Smooth muscle cell (in vitro differentiated cells): ENCODE data around the gene ERC2. TPM values are rescaled to one million over a fixed set of nuclear protein-coding genes. Genes with fewer than 3 reads are reported as not detected.

Source experiments
- DNase-seq: peaks from one replicate; lab custom pipeline; 2025; ENCODE audit not compliant: unreplicated experiment; lab: John Stamatoyannopoulos, UW
- H2AFZ ChIP-seq: fragments of 200-600 bp; sonication (generic); 2 replicates; pipeline ENCODE4 v1.6.0; 2016; ENCODE audit warnings: antibody characterized with exemption, low read depth, mild to moderate bottlenecking
- H3F3A ChIP-seq: fragments of 200-600 bp; sonication (generic); 2 replicates; pipeline ENCODE4 v1.6.0; 2017; ENCODE audit warnings: antibody characterized with exemption, low read depth
- H3K27ac ChIP-seq: fragments of 200-600 bp; sonication (generic); 2 replicates; pipeline ENCODE4 v1.5.1; 2016; ENCODE audit warnings: low read depth, mild to moderate bottlenecking
- H3K27me3 ChIP-seq: fragments of 200-600 bp; sonication (generic); 2 replicates; pipeline ENCODE4 v1.6.1; 2016; ENCODE audit warnings: low read depth, mild to moderate bottlenecking
- H3K36me3 ChIP-seq: fragments of 200-600 bp; sonication (generic); 2 replicates; pipeline ENCODE4 v1.5.1; 2016; ENCODE audit warnings: low read depth
- H3K4me1 ChIP-seq: fragments of 200-600 bp; sonication (generic); 2 replicates; pipeline ENCODE4 v1.5.1; 2016; ENCODE audit warnings: low read depth
- H3K4me2 ChIP-seq: fragments of 200-600 bp; sonication (generic); 2 replicates; pipeline ENCODE4 v1.6.0; 2016; ENCODE audit warnings: mild to moderate bottlenecking
- H3K4me3 ChIP-seq: fragments of 200-600 bp; sonication (generic); 2 replicates; pipeline ENCODE4 v1.5.1; 2016; ENCODE audit warnings: mild to moderate bottlenecking
- H3K79me2 ChIP-seq: fragments of 200-600 bp; sonication (generic); 2 replicates; pipeline ENCODE4 v1.6.0; 2016; ENCODE audit warnings: low read depth, mild to moderate bottlenecking
- H3K9ac ChIP-seq: fragments of 200-600 bp; sonication (generic); 2 replicates; pipeline ENCODE4 v1.6.0; 2016; ENCODE audit warnings: low read depth
- H3K9me3 ChIP-seq: fragments of 200-600 bp; sonication (generic); replicated peaks from 2 replicates; pipeline ENCODE4 v1.5.1; 2016; ENCODE audit warnings: low read depth
- H4K20me1 ChIP-seq: fragments of 200-600 bp; sonication (generic); 2 replicates; pipeline ENCODE4 v1.6.0; 2016; ENCODE audit warnings: low read depth
- CTCF ChIP-seq: fragments of 200-600 bp; sonication (generic); IDR thresholded peaks from 2 replicates; pipeline ENCODE4 v1.5.1; 2017; ENCODE audit warnings: borderline replicate concordance, mild to moderate bottlenecking, antibody characterized with exemption; ENCODE audit not compliant: insufficient read depth, poor library complexity, severe bottlenecking
- WGBS: methylation state at CpG from one replicate; pipeline ENCODE4 v1.1.7; 2016; ENCODE audit warnings: low lambda C conversion rate; 5-methylcytosine and 5-hydroxymethylcytosine counted together
- polyA plus RNA-seq: library from polyadenylated mRNA; unstranded; fragments of >200 nt; fragmentation: Nextera tagmentation; extraction: Ambion mirVana; gene quantifications from 2 replicates; pipeline ENCODE4 v1.2.1, GENCODE V29; 2016
- total RNA-seq: library from RNA; depleted of rRNA; stranded (reverse); fragments of >200 nt; gene quantifications from 2 replicates; pipeline ENCODE4 v1.2.3, GENCODE V29; 2014

The ERC2 gene
- total and polyA plus RNA-seq, 2 experiments from 2014 or later: 1.1 TPM; not detected in 1

- Histone ChIP-seq H3K9ac (peak overlapping the region; percentile 81), H3K36me3 (no peaks in the 10 kb centered on the region), H4K20me1 (peaks cover 14% of the 10 kb centered on the region), H3K79me2 (peaks cover 56% of the 10 kb centered on the region), H3K4me1 (peaks cover 24% of the 10 kb centered on the region), H3K27ac (peak overlapping the region; percentile 86), H3K27me3 (no peaks in the 10 kb centered on the region), H3K4me2 (peak overlapping the region; percentile 93), H2AFZ (peak overlapping the region; percentile 68), H3K4me3 (peak overlapping the region; percentile 86), H3F3A (peaks cover 14% of the 10 kb centered on the region), H3K9me3 (no peaks in the 10 kb centered on the region)
- no peak for DNase-seq
- no peak for TF ChIP-seq CTCF
- WGBS: 15% methylated on average over 40 of the region's 40 CpGs
Measured at GRCh38 chr3:55483196-55484095, 984.8 kb downstream of the ERC2 start.

DNA sequence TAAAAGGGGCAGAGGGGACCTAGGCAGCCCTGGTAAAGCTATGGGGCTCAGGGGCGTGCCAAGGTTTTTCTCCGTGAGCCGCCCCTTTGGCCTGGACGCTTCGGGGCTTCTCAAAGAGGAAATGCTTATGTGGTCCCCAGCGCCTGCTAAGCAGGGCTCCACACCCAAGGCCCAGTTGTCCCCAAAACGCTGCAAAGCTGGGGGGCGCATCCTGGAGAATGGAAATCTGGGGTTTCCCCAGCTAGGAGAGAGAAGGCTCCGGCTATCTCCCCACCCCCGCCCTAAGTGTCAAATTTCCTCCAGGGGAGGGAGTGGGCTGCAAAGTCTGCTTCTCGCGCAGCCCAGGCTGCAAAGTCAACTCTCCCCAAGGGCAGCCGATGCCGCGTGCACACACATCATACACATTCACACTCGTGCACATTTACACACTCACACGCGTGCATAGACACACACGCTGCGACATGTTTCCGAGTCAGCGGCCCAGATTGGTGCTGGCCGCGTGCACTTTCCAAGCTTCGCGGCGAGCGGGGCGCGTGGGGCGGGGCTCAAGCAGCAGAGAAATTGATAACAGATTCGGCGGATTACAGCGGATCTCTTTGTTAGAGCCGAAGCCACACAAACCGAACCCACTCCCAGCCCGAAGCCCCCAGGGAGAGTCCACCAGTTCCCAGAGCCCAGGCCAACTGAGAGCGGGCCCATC, 985.6 kb downstream of the ERC2 start:
- Histone ChIP-seq H3K27ac (peak overlapping the region; percentile 86), H2AFZ (peak overlapping the region; percentile 68), H3K9me3 (no peaks in the 10 kb centered on the region), H3K9ac (peak overlapping the region; percentile 81), H3K36me3 (no peaks in the 10 kb centered on the region), H3K27me3 (no peaks in the 10 kb centered on the region), H3K4me2 (peak overlapping the region; percentile 93), H4K20me1 (peaks cover 19% of the 10 kb centered on the region), H3K79me2 (peaks cover 62% of the 10 kb centered on the region), H3K4me1 (peaks cover 24% of the 10 kb centered on the region), H3F3A (peaks cover 11% of the 10 kb centered on the region), H3K4me3 (peak overlapping the region; percentile 86)
- 3% methylated on average over 38 of the region's 38 CpGs for WGBS
- DNase-seq: no peak
- TF ChIP-seq CTCF: no peak

DNA sequence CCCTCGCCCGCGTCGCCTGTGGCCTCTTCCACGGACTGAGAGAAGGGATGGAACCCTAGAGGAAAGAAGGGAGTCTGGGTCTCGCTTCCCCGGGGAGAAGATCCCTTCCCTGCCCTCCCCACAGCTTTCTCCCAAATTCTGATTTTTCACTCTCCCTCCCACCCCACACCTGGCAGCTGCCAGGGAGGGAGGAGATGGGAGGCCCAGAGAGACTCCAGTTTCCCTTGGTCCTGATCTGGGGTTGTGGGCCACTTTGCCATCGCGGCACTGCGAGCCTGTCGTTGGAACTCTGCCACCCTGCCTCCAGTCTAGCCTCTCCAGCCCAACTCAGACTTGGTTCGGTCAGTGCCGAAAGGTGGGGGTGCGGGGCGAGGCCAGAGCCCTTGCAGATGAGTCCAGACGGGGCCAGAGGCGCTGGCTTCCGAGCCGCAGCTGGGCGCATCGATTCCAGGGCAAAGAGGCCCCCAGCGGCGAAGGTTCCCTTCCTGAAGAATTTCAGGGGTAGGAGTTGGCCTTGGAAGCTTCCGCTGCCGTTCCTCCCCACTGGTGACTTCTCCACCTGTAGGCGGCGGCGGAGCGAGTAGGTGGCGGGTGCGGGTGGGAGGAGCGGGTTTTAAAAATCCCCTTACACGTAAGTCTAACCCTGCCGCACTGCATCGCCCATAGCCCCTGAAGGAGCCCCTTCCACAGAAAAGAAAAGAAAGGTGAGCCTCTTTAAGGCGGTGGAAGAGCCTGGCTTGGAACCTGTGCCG, 986.3 kb downstream of the ERC2 start:
- peaks cover 19% of the 10 kb centered on the region for H4K20me1 ChIP-seq
- peaks cover 24% of the 10 kb centered on the region for H3K4me1 ChIP-seq
- H3K4me2 ChIP-seq: peak overlapping the region; percentile 93
- H3F3A ChIP-seq: peaks cover 6% of the 10 kb centered on the region
- H2AFZ ChIP-seq: peak overlapping the region; percentile 68
- H3K27me3 ChIP-seq: no peaks in the 10 kb centered on the region
- no peaks in the 10 kb centered on the region for H3K9me3 ChIP-seq
- WGBS: 2% methylated on average over 33 of the region's 37 CpGs
- H3K4me3 ChIP-seq: peak overlapping the region; percentile 86
- peak overlapping the region; percentile 81 for H3K9ac ChIP-seq
- peaks cover 61% of the 10 kb centered on the region for H3K79me2 ChIP-seq
- H3K36me3 ChIP-seq: no peaks in the 10 kb centered on the region
- DNase-seq: no peak
- peak; percentile 21 for TF ChIP-seq CTCF
- peak overlapping the region; percentile 86 for H3K27ac ChIP-seq
